NCI-H1048 (cell line): ENCODE measurements around the gene PRF1.

Source experiments
- DNase-seq: peaks from one replicate; lab custom pipeline; 2025; lab: John Stamatoyannopoulos, UW

The PRF1 gene

DNA sequence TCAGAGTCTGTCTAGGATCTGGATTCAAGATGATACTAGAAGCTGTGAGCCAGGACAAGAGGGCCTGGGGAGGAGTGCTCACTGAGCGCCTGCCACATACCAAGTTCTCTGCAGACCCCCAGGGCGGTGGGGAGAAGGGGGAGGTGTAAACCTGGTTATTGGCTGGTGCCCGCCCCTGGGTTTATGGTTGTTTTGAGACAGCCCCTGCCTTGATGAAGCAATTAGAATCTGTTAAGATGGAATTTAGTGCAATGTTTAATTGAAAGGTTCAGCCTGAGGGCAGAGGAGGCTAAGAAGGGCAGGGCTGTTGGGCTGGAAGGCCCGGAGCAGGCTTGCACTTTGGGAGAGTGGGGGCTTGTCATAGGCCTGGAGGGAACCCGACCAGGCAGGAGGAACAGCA, 42.7 kb downstream of the PRF1 start:
- DNase-seq: no peak

DNA sequence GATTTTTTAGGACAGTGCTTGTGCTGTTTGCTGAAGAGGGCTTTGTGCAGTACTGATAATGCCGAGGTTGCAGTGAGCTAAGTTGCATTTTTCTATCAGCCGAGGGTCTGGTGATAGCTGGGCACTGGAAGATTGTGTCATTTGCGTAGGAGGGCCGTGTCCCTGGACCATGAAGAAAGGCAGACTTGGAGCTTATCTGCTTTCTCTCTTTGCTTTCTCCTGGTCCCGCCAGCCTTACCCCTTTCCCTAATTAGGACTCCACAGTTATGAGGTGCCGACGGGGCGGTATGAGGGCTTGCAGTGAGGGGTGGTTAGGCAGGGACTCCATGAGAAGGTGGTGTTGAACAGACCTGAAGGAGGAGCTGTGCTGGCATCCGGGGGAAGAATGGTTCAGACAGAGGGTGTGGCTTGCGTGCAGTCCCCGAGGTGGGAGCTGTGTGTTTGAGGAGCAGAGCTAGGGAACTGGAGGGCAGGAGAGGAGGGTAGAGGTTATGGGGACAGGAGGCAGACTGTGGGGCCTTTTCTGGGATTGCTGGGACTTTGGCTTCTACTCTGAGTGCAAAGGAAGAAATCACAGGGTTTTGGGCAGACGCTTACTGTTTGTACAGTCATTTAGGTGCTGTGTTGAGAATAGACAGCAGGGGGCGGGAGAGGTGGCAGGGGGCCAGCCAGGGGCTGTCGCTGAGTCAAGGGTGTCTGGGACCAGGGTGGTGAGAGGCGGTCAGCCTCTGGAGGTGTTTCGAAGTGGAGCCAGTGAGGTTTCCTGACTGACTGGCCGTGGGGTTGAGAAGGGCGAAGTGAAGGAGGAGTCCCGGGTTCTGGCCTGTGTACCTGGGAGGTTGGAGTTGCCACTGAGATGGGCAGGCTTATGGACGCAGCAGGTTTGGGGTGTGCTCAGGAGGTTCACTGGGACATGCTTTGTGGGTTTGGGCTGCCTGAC, 43.4 kb downstream of the PRF1 start:
- no peak for DNase-seq

- DNase-seq: no peak
Measured at GRCh38 chr10:70558295-70558694, 44.2 kb downstream of the PRF1 start.

DNA sequence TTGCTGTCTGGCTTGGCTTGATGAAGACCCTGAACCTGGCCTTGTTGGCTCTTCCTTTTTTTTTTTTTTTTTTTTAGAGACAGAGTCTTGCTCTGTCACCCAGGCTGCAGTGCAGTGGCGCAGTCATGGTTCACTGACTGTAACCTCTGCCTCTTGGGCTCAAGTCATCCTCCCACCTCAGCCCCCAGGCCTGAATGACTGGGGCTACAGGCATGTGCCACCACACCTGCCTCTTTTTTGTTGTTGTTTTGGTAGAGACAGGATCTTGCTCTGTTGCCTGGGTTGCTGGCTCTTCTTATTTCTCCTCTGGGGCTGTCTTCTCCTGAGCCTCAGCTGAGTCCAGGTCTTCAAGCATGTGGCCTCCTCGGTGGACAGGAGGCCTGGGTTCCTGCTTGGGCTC, 44.7 kb downstream of the PRF1 start:
- no peak for DNase-seq

- no peak for DNase-seq
Measured at GRCh38 chr10:70557086-70557845, 45.3 kb downstream of the PRF1 start.

DNA sequence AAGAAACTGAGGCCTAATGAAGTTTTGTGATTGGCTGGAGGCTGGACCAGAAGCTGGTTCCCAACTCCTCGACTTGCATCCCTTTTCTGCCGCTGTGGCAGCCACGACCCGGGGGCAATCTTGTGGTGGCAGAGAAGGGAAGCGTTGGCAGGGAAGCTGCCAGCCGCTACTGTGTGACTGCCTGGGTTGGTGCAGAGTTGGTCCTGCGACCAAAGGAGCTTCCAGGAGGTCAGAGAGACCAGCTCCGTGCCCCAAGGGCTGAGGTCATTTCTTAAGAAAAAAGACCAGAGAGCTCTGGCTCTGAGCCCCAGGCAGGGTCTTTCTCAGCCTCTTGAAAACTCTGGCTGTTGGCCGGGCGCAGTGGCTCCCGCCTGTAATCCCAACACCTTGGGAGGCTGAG, 47.2 kb downstream of the PRF1 start:
- no peak for DNase-seq

DNA sequence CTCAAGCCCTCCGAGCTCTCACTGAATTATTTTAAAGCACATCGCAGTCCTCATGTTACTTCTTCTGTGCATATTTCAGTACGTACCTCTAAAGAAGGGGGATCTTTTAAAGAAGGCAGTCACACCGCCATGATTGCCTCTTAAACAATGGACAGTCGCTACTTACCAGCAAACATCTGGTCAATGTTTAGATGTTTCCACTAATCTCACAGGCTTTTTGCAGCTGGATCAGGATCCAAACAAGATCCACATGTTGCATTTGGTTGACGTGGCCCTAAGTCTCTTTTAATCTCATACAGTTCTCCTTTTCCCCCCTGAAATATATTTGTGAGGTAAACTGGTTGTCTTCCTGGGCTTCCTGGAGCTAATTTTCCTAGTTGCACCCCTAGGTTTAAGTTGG, 50.0 kb downstream of the PRF1 start:
- no peak for DNase-seq

GRCh38 chr10:70551971-70552422, 50.5 kb downstream of the PRF1 start:
- DNase-seq: no peak

- DNase-seq: no peak
Measured at GRCh38 chr10:70551466-70551865, 51.1 kb downstream of the PRF1 start.

DNA sequence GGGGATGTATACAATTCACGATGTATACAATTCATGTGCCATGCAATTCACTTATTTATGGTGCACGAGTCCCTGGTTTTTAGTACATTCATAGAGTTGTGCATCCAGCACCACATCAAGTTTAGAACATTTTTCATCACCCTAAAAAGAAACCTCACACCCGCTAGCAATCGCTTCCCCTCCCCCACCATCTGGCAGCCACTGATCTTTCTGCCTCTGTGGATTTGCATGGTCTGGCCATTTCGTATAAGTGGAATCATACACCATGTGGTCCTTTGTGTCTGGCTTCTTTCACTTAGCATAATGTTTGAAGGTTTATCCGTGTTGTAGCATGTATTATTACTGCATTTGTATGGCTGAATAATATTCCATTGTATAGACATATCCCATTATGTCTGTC, 52.1 kb downstream of the PRF1 start:
- no peak for DNase-seq

DNA sequence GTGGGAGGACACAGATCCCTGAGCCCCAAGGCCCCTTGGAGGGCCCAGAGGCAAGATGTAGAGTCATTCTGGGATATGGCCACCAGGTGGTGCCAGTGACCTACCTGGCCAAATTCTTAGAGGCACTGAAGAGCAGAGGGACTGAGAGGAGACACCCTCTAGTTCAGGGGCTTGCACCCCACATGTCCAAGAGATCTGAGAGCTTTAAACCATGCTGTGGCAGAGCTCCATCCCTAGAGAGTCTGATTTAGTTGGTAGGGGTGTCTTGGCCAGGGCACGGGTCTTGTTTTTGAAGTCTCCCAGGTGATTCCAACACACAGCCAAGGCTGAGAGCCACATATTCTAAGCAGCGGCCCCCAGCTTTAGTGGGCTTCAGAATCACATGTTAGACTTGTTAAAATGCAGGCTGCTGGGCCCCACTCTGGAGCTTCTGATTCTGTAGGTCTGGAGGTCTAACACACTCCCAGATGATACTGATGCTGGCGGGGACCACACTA, 52.5 kb downstream of the PRF1 start:
- no peak for DNase-seq

DNA sequence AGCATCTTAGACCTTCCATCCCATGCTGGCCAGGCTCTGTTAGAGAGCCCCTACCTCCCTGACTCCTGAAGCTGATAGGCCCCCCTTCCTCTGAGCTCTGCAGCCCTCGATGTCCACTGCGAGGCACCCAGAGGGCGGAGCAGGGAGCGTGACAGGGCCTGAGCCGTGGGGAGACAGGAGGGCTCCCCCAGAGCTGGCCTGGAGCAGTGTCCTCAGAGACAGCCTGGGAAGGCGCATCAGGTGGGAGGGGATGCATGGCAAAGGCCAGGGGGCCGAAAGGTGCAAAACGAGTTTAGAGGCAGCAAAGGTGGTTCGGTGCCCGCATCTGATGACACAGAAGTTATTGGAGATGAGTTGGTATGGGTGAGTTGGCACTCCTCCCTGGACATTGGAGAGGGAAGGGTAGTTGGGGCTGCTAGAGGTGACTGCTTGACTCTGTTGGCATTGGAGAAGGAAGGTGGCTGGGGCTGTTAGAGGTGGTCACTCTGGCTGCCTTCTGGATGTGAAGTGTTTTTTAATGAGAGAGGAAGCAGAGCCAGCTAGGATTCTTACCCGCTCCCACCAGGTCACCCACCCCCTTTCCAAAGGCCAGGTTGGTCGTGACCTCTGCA, 53.1 kb downstream of the PRF1 start:
- DNase-seq: no peak
